Esophagus muscularis mucosa (tissue), 4 donors: ENCODE results near the gene PLAC1. TPM values are rescaled to one million over a fixed set of nuclear protein-coding genes. Genes with fewer than 3 reads are reported as not detected.

ENCODE experiments used
- DNase-seq: peaks from one replicate; pipeline ENCODE4 v3.0.0-alpha.2; 2017; ENCODE audit errors: extremely low spot score
- H3K27ac ChIP-seq, 4 donors: fragments of 200-600 bp; sonication (generic); replicated peaks in 1 of 4; 1 replicate in 3 of 4; 2 replicates in 1 of 4; pipeline ENCODE4 v1.5.1; 2016 to 2019; ENCODE audit warnings: mild to moderate bottlenecking in 1 of 4
- H3K27me3 ChIP-seq, 4 donors: fragments of 200-600 bp; sonication (generic); one replicate each; pipeline versions ENCODE4 v1.5.1 to v1.6.0; 2016 to 2019
- H3K36me3 ChIP-seq, 4 donors: fragments of 200-600 bp; sonication (generic); one replicate each; pipeline ENCODE4 v1.5.1; 2016 to 2019
- H3K4me1 ChIP-seq, 4 donors: fragments of 200-600 bp; sonication (generic); one replicate each; pipeline ENCODE4 v1.5.1; 2016 to 2019
- H3K4me3 ChIP-seq, 4 donors: fragments of 200-600 bp; sonication (generic); 1 replicate in 2 of 4; 2 replicates in 2 of 4; pipeline ENCODE4 v1.5.1; 2016 to 2019; ENCODE audit warnings: mild to moderate bottlenecking in 4 of 4, moderate library complexity in 1 of 4
- H3K9me3 ChIP-seq, 4 donors: fragments of 200-600 bp; sonication (generic); 1 replicate in 3 of 4; 2 replicates in 1 of 4; pipeline ENCODE4 v1.5.1; 2016 to 2019
- CTCF ChIP-seq, 3 experiments: fragments of 200-600 bp in 2 of 3; fragments of 450-650 bp in 1 of 3; sonication (generic) in 2 of 3; IDR thresholded peaks; one replicate each; pipeline ENCODE4 v1.5.1; 2017 to 2019; ENCODE audit warnings: antibody characterized with exemption in 3 of 3, mild to moderate bottlenecking in 2 of 3, moderate library complexity in 1 of 3
- EP300 ChIP-seq: sonication (generic); formaldehyde crosslinking; IDR thresholded peaks from one replicate; pipeline ENCODE4 v1.6.1; 2017; ENCODE audit warnings: antibody characterized with exemption
- POLR2A ChIP-seq: fragments of 450-650 bp; IDR thresholded peaks from one replicate; pipeline ENCODE4 v1.6.1; 2017; ENCODE audit warnings: antibody characterized with exemption, moderate library complexity, mild to moderate bottlenecking, low read depth
- POLR2AphosphoS5 ChIP-seq, 2 donors: sonication (generic); formaldehyde crosslinking; IDR thresholded peaks; one replicate each; pipeline ENCODE4 v1.6.1; 2017; ENCODE audit warnings: antibody characterized with exemption in 2 of 2
- WGBS: methylation state at CpG from one replicate; pipeline ENCODE4 v1.1.5; 2018; 5-methylcytosine and 5-hydroxymethylcytosine counted together
- intact Hi-C: fragments of 100-400 bp; cut with DNase I; formaldehyde crosslinking; loops from one replicate; pipeline ENCODE4 v1.15.1; 2023
- total RNA-seq, 4 donors: library from RNA; depleted of rRNA; stranded (reverse); fragments of >200 nt; gene quantifications; one replicate each; pipeline versions ENCODE4 v1.1.0 to v1.2.1, GENCODE V29; 2016

PLAC1 gene
- total RNA-seq, 4 donors from 2014 or later: not detected

- Histone ChIP-seq H3K9me3 (no peaks in the 10 kb centered on the region), H3K36me3 (no peaks in the 10 kb centered on the region), H3K4me1 (peaks cover 0 to 31% (median 10%) of the 10 kb centered on the region in 4 donors), H3K4me3 (peak overlapping the region; percentile 56 to 61 (median 60)), H3K27ac (peak overlapping the region; percentile 63 to 85 (median 80)), H3K27me3 (peaks cover 0 to 14% (median 5%) of the 10 kb centered on the region in 4 donors)
- intact Hi-C loops: no loop called here
- DNase-seq: no peak
- WGBS: 45% methylated on average over 22 of the region's 22 CpGs
- TF ChIP-seq CTCF (IDR thresholded peaks at IDR 0.05): no peak
- no peak for TF ChIP-seq POLR2AphosphoS5 (IDR thresholded peaks at IDR 0.05)
Measured at GRCh38 chrX:134551376-134552048, 106.8 kb downstream of the PLAC1 start.

- peak overlapping the region; percentile 79 to 85 (median 80) for H3K27ac ChIP-seq
- peak overlapping the region; percentile 56 to 61 (median 60) for H3K4me3 ChIP-seq
- DNase-seq: no peak
- peaks cover 0 to 34% (median 7%) of the 10 kb centered on the region in 4 donors for H3K27me3 ChIP-seq
- no peaks in the 10 kb centered on the region for H3K36me3 ChIP-seq
- H3K9me3 ChIP-seq: no peaks in the 10 kb centered on the region
- WGBS: 36% methylated on average over 33 of the region's 33 CpGs
- TF ChIP-seq POLR2AphosphoS5 (IDR thresholded peaks at IDR 0.05): no peak
- TF ChIP-seq EP300: no peak
- intact Hi-C loops: no loop called here
- H3K4me1 ChIP-seq: peaks cover 0 to 42% (median 19%) of the 10 kb centered on the region in 4 donors
Measured at GRCh38 chrX:134548257-134549201, 109.7 kb downstream of the PLAC1 start.

- no peak for DNase-seq
- WGBS: 45% methylated on average over 7 of the region's 7 CpGs
- no peak overlapping the region for H3K27ac ChIP-seq
- H3K9me3 ChIP-seq: no peaks in the 10 kb centered on the region
- peaks cover 7 to 42% (median 19%) of the 10 kb centered on the region in 4 donors for H3K4me1 ChIP-seq
- intact Hi-C loops: no loop called here
- TF ChIP-seq POLR2A (no peak), EP300 (no peak), CTCF (IDR thresholded peaks at IDR 0.05) (no peak), POLR2AphosphoS5 (IDR thresholded peaks at IDR 0.05) (no peak)
- peaks cover 0 to 34% (median 7%) of the 10 kb centered on the region in 4 donors for H3K27me3 ChIP-seq
- no peak overlapping the region for H3K4me3 ChIP-seq
- H3K36me3 ChIP-seq: no peaks in the 10 kb centered on the region
Measured at GRCh38 chrX:134547047-134547679, 111.1 kb downstream of the PLAC1 start.

- DNase-seq: no peak
- Histone ChIP-seq H3K4me1 (peaks cover 7 to 34% (median 19%) of the 10 kb centered on the region in 4 donors), H3K4me3 (no peak overlapping the region), H3K36me3 (no peaks in the 10 kb centered on the region), H3K9me3 (no peaks in the 10 kb centered on the region), H3K27ac (no peak overlapping the region), H3K27me3 (peaks cover 0 to 34% (median 6%) of the 10 kb centered on the region in 4 donors)
- intact Hi-C loops: no loop called here
- 77% methylated on average over 27 of the region's 35 CpGs for WGBS
- TF ChIP-seq EP300 (no peak), POLR2AphosphoS5 (IDR thresholded peaks at IDR 0.05) (no peak), CTCF (IDR thresholded peaks at IDR 0.05) (no peak), POLR2A (no peak)
Measured at GRCh38 chrX:134546187-134546586, 112.1 kb downstream of the PLAC1 start.

- peaks cover 0 to 34% (median 3%) of the 10 kb centered on the region in 4 donors for H3K27me3 ChIP-seq
- H3K27ac ChIP-seq: no peak overlapping the region
- intact Hi-C loops: no loop called here
- H3K36me3 ChIP-seq: no peaks in the 10 kb centered on the region
- 82% methylated on average over 11 of the region's 20 CpGs for WGBS
- H3K4me1 ChIP-seq: peaks cover 7 to 29% (median 15%) of the 10 kb centered on the region in 4 donors
- no peak overlapping the region for H3K4me3 ChIP-seq
- TF ChIP-seq CTCF (IDR thresholded peaks at IDR 0.05): no peak
- TF ChIP-seq POLR2A: no peak
- TF ChIP-seq POLR2AphosphoS5 (IDR thresholded peaks at IDR 0.05): no peak
- TF ChIP-seq EP300: no peak
- DNase-seq: no peak
- no peaks in the 10 kb centered on the region for H3K9me3 ChIP-seq
Measured at GRCh38 chrX:134545510-134545909, 112.8 kb downstream of the PLAC1 start.
